GM21786 (cell line): ENCODE data around the gene ADAMTS2.

Experiments
- ATAC-seq: cut with Tn5 transposase; IDR thresholded peaks from one replicate; pipeline ENCODE4 v1.9.1; 2021; ENCODE audit not compliant: unreplicated experiment

The ADAMTS2 gene

GRCh38 chr5:179185256-179185940 lies 159.9 kb downstream of the ADAMTS2 start:
- no peak for ATAC-seq

DNA sequence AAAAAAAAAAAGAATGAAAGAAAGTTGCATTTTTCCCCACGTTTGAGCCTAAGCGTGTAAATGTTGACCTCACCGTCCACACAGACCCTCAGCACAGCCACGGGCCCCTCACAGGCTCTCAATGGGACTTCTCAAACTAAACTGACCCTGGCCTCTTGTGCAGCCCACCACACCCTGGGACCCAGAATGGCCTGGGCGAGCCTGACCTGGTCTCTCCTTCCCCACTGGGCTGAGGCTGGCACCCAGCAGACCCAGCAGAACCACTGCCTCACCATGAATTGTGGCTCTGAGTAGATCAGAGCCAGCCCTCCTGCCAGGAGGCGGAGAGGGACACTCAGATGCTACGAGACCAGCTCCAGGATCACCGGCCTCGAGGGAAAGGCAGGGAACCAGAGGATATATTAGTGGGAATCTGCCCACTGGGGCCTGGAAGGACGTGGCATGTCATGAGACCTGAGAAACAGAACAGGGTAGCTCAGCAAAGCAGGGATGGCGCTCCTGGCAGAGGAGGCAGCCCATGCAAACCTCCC lies 160.7 kb downstream of the ADAMTS2 start:
- no peak for ATAC-seq

DNA sequence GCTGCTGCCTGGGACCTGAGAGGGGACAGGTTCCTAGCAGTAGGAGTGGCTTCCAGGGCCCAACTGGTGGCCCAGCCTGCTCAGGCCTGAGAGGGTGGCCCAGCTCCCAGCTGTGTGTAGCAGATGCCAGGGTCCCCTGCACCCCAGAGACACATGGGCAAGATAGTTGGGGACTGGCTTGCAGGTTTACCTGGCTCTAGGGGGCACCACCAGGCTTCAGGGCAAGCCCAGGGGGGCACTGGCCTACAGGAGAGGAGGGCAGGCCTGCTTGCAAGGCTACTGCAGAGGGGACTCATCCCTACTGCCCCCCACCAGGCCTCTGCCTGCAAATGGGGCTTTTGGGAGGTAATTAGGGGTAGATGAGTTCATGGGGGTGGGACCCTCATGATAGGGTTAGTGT lies 161.8 kb downstream of the ADAMTS2 start:
- ATAC-seq, result no peak

DNA sequence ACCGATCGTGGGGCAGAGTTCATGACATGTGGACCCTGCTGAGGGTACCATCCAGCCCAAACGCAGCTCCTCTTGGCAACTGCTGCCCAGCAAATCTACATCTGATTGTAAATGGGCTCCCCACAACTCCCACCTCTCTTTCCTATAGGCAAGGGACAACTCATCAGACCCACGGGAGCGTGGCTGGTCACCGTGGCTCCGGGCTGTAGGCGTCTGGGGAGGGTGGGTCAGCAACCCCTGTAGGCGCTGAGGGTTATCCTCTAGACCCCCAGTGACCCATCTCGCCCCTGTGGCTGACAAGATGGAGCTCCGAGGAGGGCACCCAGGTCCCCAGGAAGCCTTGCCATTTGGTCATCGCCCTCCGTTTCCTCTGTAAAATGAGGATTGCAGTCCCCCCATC lies 162.7 kb downstream of the ADAMTS2 start:
- ATAC-seq, result no peak

DNA sequence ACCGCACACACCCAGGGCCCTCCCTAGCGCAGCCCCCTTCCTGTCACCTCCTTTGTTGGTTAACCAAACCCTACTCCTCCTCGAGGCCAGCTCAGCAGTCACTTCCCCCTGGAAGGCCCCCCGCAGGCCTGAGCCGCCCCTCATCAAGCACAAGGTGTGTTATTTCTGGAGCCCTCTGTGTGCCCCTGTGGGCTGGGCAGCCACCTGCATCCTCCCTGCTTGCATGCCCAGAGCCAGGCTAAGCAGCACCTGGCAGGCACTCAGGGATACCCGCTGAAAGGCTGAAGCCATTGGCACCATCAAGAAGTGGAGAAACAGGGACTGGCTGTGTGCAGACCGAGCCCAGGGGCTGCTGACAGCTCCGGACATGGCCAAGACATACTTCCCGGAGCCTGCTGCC lies 163.3 kb downstream of the ADAMTS2 start:
- no peak for ATAC-seq

GRCh38 chr5:179180921-179181645 lies 164.2 kb downstream of the ADAMTS2 start:
- no peak for ATAC-seq

GRCh38 chr5:179180061-179180610 lies 165.1 kb downstream of the ADAMTS2 start:
- no peak for ATAC-seq

DNA sequence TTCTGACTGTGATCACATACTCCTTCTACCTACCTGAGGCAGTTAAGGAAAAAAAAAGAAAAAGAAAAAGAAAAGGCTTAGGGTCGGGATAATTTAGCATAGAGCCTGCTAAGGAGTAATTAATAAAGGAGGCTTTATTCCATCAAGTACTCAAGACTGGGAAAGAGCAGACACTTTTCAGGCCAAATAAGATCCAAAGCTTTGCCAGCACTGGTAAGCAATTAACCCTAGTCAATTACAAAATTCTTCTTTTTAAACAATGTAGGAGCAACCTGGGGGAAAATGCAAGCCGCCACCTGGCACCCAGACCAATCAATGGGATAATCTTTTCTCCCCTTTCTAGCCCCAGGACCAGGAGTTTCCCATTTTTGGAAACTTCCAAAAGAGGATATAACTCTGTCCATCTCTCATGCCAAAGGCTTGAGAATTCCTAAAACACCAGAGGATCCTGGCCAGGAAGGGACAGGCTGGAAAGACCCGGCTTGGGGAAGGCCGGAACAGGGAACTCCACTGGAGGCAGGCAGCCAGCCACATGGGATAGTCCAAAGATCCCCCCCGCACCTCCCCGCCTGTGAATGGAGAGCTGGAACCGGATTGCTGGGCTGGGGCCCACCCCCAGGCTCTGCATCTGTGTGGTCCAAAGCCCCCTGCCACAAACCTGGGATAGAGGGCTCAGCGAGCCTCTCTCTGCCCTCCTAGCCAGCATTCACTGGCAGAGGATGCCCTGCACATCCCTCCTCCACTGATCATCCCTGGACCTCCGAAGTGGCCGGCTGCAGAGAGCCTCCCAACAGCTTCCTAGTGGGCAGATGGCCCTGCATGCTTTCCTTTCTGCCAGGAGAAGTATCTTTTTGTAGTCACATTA lies 167.3 kb downstream of the ADAMTS2 start:
- ATAC-seq, result no peak

DNA sequence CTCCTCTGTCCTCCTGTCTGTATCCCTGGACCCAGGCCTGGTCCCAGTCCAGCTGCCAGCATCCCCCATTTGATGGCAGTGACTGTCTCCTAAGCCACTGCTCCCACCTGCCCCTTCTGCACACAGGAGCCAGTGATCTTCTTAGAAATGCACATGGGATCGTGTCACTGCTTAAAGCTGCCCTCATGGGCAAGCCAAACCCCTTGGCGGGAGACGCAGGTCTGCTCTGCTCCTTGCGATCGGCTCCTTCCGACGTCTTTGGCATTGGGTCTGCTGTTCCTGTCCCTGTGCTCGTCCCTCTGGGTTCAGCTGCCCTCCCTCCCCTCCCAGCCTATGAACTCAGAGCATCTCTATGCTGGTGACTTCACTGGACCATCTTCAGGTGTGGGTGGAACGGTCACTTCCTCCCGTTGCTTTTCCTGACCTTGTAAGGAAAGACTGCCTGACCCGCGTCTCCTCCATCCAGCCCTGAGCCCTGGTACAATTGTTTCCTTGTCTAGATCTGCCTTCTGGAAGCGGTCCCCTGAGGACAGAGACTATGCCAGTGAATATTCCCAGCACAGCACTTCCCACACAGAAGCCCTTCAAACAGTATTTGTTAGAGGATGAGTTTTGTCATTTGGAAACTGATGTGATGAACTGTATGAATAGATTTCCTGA lies 168.6 kb downstream of the ADAMTS2 start:
- no peak for ATAC-seq

DNA sequence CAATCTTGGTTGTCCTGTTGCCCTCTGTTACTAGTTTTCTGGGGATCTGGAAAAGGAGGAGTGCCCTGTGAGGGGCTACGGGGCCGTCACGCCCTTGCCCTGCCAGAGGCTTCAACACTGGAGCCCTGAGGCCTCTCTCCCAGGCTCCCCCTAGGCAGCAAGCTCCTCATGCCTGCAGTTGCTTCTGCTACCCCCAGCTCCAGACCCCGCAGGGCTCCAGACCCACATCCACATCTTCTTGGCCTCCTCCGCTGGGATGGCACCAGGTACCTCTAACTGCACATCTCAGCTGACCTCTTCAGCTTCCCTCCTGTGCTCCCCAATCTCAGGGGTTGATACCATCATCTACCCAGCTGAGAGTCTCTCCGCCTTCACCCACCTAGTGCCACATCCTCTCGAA lies 169.1 kb downstream of the ADAMTS2 start:
- ATAC-seq, result no peak

GRCh38 chr5:179171816-179172745 lies 173.2 kb downstream of the ADAMTS2 start:
- no peak for ATAC-seq

DNA sequence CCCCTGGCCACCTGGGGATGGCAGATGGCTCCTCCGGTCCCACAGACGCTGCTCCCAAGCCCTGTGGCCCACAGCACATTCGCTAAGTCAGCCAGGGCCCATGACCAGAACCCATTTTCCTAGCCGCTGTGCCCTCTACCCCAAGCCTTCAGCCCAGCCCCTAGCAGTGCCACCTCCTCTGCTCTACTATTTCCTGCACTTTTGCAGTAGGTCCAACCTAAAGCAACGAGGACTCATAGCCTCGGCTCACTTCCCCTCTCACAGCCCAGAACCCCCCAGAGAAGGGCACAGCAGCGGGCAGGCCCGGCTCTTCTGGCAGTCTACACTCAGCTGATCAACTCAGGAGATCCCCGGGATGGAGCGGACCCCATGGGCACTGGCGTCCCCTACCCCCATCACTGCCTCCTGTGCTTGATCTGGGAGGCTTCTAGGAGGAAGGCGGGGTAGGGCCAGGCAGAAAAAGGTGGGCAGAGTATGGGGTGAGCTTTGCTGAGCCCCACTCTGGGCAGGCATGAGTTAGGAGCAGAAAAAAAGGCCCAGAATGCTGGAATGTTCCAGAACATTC lies 173.9 kb downstream of the ADAMTS2 start:
- ATAC-seq, result no peak

DNA sequence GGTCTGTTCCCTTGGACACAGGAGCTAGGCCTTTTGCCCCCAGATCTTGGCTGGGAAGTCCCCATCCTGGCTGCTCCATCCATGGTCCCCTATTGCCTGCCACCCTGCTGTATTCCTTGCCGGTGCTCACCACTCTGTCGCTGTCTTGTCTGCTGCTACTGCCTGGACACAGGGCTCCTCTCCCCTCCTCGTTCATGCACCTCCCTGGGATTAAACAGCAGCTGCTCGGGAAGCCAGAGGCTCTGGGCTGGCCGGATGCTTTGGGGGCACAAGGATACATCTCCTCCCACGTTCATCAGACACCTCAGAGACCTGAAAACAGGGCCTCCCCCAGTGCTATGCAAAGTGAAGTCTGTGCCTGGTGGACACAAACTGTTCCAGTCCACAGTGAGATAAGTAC lies 174.7 kb downstream of the ADAMTS2 start:
- ATAC-seq, result no peak

DNA sequence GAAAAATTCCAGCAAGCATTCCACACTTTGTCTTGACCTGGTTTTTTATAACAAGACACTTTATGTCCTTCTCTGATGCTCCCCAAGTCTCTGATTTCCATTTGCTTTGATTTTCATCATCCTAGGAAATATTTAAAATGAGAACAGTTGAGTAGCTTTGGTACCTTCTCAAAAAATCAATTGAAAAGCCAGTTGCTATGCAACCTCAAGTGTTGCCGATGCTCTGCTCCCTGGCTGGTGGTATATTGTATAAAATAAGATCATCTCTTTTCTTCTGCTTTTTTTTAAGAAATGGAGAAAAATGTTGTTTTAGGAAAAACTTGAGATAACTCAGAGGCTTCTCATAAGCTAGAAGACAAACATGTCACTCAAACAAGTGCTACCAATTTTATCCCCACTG lies 175.4 kb downstream of the ADAMTS2 start:
- ATAC-seq, result no peak

- no peak for ATAC-seq
Observed at GRCh38 chr5:179168664-179169063, 176.6 kb downstream of the ADAMTS2 start.

- no peak for ATAC-seq
Observed at GRCh38 chr5:179167871-179168451, 177.3 kb downstream of the ADAMTS2 start.

DNA sequence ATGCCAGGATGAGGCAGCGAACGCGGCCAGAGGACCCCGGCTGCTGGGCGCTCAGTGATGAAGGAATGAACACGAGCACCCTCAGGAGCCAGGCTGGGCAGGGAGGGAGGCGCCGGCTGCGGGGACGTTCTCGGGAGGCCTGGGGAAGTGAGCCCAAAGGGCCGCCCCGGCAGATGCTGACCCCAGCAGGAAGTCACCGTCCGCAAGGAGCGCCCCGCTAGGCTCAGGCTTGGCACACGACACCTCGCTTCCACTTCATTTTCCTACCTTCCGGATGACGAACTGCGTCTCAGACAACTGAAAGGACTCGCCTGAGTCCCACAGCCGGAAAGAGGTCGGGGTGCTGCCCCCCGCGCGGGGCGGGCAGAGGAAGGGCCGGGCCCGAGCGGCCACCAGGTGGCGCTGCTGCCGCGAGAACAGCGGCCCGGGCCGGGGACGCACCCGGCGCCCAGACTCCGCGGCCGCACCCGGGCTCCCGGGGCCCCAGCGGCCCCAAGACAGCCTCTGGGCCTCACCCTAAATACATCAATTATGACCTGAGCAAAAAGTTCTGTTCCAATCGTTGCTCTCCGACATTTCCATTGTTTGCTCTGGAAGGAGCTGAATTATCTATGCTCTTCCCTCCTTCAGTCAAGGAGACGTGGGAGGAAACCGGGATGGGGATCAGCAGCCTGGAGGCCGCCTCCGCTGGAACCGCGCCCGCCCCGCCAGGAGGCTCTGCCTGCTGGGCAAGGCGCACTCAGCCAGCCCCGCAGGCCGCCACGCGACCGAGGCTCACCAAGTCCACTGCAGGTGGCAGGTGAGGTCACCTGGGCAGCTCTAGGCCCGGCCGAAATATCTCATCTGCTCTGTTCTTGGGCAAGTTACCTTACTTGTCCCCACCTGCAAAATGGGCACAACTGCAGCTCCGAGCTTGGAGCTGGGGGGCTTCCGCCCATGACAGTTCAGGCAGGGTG lies 178.1 kb downstream of the ADAMTS2 start:
- ATAC-seq, result peak; percentile 55
